ENCODE data around the gene SF3B1.

DNA sequence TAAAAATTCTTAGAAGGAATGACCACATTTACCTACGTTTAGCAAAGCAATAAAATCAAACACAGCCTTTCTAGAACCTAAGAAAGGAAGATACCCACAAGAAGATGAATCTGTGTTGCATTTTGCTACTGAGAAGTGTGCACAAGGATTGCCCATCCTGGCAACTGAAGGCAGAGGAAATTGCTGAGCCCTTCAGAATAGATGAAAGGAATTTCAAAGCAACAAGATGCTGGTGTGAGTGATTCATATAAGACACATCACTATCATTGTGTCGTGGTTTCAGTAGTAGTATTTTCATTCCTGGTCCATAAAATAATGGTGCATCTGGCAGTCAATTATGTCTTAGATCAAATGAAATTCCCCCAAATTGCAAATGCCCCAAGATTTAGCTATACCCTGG lies 75.9 kb downstream of the SF3B1 start:
- TF ChIP-seq BHLHE40 (IDR thresholded peaks at IDR 0.05; ENCODE audit: borderline replicate concordance) (no peak), HDGF (IDR thresholded peaks at IDR 0.05; ENCODE audit: borderline replicate concordance) (no peak)

Data from HEK293T (cell line).